ENCODE results near the gene GRHPR.

GRHPR gene

DNA sequence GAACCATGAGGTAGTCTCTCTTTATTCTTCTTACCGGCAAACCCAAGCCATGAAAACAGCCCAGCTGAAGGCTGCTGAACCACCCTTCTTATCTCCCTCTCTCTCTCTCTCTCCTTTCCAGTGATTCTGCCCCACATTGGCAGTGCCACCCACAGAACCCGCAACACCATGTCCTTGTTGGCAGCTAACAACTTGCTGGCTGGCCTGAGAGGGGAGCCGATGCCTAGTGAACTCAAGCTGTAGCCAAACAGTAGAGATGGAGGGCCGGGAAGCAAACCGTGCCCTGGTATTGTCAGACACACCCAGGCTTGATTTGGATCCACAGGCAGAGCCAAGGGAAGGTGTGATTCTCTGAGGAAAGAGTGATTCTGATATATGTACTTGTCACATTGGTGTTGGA, 14.0 kb downstream of the GRHPR start:
- H3K9ac ChIP-seq (ENCODE audit: low read length in 2 of 2), result no peak overlapping the region
- H3K27me3 ChIP-seq (ENCODE audit: control insufficient read depth in 1 of 2, insufficient read depth in 2 of 2, low read length in 2 of 2), result no peaks in the 10 kb centered on the region
- H3K27ac ChIP-seq (ENCODE audit: low read length), result no peak overlapping the region

DNA sequence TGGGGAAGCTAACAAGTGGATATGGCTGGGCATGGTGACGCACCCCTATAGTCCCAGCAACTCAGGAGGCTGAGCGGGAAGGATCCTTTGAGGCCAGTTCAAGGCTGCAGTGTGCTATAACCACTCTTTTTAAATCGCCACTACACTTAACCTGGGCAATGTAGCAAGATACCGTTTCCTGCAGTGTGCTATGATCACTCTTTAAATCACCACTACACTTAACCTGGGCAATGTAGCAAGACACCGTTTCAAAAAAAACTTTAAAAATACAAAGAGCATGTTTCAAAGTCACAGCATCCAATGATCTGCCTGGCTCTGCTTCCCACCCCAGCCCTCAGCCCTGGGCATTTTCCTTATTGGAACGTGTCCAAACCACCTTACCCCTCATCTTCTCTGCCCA, 14.5 kb downstream of the GRHPR start:
- H3K9me3 ChIP-seq (ENCODE audit: control insufficient read depth in 2 of 2, low read length in 2 of 2), result no peaks in the 10 kb centered on the region
- H3K9ac ChIP-seq (ENCODE audit: low read length in 2 of 2), result no peak overlapping the region
- peaks cover 48 to 75% of the 10 kb centered on the region in 2 donors for H3K36me3 ChIP-seq (ENCODE audit: control insufficient read depth in 2 of 2, insufficient read depth in 2 of 2, low read length in 2 of 2)
- no peak overlapping the region for H3K4me3 ChIP-seq (ENCODE audit: low read length in 2 of 2)
- H3K27me3 ChIP-seq (ENCODE audit: control insufficient read depth in 1 of 2, insufficient read depth in 2 of 2, low read length in 2 of 2), result no peaks in the 10 kb centered on the region
- no peak overlapping the region for H3K27ac ChIP-seq (ENCODE audit: low read length)
- H3K4me1 ChIP-seq (ENCODE audit: control insufficient read depth, insufficient read depth, low read length), result peaks cover 2% of the 10 kb centered on the region

More for the DNA sequence above, 14.0 kb downstream of the GRHPR start:
- Histone ChIP-seq H3K4me3 (ENCODE audit: low read length in 2 of 2) (no peak overlapping the region), H3K4me1 (ENCODE audit: control insufficient read depth, insufficient read depth, low read length) (peaks cover 2% of the 10 kb centered on the region), H3K9me3 (ENCODE audit: control insufficient read depth in 2 of 2, low read length in 2 of 2) (no peaks in the 10 kb centered on the region), H3K36me3 (ENCODE audit: control insufficient read depth in 2 of 2, insufficient read depth in 2 of 2, low read length in 2 of 2) (peaks cover 46 to 75% of the 10 kb centered on the region in 2 donors)

DNA sequence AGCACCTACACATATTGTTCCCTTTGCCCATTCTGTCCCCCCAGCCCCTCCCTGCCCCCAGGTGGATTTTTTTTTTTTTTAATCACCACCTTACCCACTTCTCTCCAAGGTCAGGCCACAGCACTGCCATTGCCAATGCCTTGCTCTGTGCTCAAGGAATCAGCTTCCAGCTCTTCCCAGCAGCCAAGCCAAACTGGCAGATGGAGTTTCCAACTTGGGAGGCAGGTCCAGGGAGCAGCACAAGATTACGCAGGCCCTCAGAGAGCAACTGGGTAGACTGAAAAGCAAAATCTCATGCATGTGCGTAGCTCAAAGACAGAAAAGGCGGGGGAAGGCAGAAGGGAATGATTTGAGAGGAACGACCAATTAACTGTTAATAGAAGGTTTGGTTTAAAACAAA, 15.1 kb downstream of the GRHPR start:
- H3K27ac ChIP-seq (ENCODE audit: low read length), result no peak overlapping the region

DNA sequence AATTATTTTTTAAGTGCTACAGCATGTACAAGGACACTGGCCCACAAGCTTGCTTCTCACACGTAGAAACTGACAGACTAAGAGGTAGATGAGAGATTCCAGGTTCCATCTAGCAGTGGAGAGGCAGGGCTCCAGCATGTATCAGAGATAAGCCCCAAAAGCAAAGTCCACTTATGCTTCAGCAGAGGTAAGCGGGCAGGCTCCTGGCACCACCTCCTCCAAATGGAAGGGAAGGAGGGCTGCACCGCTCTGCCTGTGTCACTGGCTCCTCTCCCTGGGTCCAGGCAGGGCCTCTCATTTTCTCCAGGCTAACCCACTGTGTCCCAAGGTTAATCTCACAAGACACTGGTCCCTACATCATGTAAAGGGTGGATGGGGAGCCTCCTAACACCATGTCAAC, 15.9 kb downstream of the GRHPR start:
- Histone ChIP-seq H3K27ac (ENCODE audit: low read length) (no peak overlapping the region), H3K9me3 (ENCODE audit: control insufficient read depth in 2 of 2, low read length in 2 of 2) (no peaks in the 10 kb centered on the region), H3K27me3 (ENCODE audit: control insufficient read depth in 1 of 2, insufficient read depth in 2 of 2, low read length in 2 of 2) (no peaks in the 10 kb centered on the region), H3K4me3 (ENCODE audit: low read length in 2 of 2) (no peak overlapping the region), H3K36me3 (ENCODE audit: control insufficient read depth in 2 of 2, insufficient read depth in 2 of 2, low read length in 2 of 2) (peaks cover 50 to 79% of the 10 kb centered on the region in 2 donors), H3K4me1 (ENCODE audit: control insufficient read depth, insufficient read depth, low read length) (peaks cover 2% of the 10 kb centered on the region), H3K9ac (ENCODE audit: low read length in 2 of 2) (no peak overlapping the region)

More for the DNA sequence above, 15.1 kb downstream of the GRHPR start:
- Histone ChIP-seq H3K4me1 (ENCODE audit: control insufficient read depth, insufficient read depth, low read length) (peaks cover 2% of the 10 kb centered on the region), H3K9me3 (ENCODE audit: control insufficient read depth in 2 of 2, low read length in 2 of 2) (no peaks in the 10 kb centered on the region), H3K36me3 (ENCODE audit: control insufficient read depth in 2 of 2, insufficient read depth in 2 of 2, low read length in 2 of 2) (peaks cover 54 to 79% of the 10 kb centered on the region in 2 donors), H3K4me3 (ENCODE audit: low read length in 2 of 2) (no peak overlapping the region), H3K27me3 (ENCODE audit: control insufficient read depth in 1 of 2, insufficient read depth in 2 of 2, low read length in 2 of 2) (no peaks in the 10 kb centered on the region), H3K9ac (ENCODE audit: low read length in 2 of 2) (no peak overlapping the region)

DNA sequence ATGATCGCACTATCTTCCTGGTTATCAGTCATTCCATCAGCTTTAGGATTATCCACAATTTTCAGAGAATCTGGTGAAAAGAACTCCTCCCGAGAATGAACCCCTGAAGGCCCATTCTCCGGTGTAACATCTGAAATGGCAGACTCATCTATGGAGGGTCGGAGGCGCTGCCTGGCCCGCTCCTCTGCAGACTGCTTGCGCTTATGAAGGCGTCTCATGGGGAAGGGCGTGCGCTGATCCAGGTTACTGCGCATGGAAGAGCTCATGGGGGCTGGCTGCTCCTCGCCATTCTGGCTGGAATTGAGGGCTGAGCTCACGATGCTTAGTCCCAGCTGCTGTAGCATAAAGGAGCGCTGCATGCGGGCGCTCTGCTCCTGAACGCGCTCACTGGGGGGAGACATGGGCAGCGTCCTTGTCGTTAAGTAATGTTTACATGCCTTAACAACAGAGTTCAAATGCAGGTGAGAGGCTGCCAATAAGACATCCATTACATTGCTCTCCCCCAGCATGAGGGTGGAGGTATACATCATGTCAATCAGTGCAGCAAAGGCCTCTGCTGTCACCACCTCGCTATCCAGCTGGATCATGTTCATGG, 19.4 kb downstream of the GRHPR start:
- Histone ChIP-seq H3K9ac (ENCODE audit: low read length in 2 of 2) (no peak overlapping the region), H3K4me1 (ENCODE audit: control insufficient read depth, insufficient read depth, low read length) (peaks cover 2% of the 10 kb centered on the region), H3K9me3 (ENCODE audit: control insufficient read depth in 2 of 2, low read length in 2 of 2) (no peaks in the 10 kb centered on the region), H3K36me3 (ENCODE audit: control insufficient read depth in 2 of 2, insufficient read depth in 2 of 2, low read length in 2 of 2) (peaks cover 49% of the 10 kb centered on the region in 2 donors), H3K27ac (ENCODE audit: low read length) (no peak overlapping the region), H3K27me3 (ENCODE audit: control insufficient read depth in 1 of 2, insufficient read depth in 2 of 2, low read length in 2 of 2) (no peaks in the 10 kb centered on the region), H3K4me3 (ENCODE audit: low read length in 2 of 2) (no peak overlapping the region)

DNA sequence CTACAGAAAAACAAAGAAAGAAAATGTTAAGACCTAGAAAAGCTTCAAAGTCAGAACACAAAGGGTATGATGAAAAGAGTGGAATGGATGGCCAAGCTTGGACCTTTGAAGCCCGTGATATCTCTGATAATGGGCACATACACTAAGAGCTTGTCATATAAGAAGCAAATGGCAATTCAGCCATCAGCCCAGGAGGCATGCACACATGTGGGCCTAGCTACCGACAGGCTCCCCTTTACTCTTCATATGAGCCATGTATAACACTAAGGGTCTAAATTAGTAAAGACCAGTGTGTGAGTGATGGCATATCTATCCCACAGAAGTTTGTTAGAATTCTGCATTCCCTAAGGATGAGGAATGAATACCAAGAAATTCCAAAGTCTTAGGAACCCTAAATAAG, 20.1 kb downstream of the GRHPR start:
- Histone ChIP-seq H3K36me3 (ENCODE audit: control insufficient read depth in 2 of 2, insufficient read depth in 2 of 2, low read length in 2 of 2) (peaks cover 42 to 44% of the 10 kb centered on the region in 2 donors), H3K9me3 (ENCODE audit: control insufficient read depth in 2 of 2, low read length in 2 of 2) (no peaks in the 10 kb centered on the region), H3K27me3 (ENCODE audit: control insufficient read depth in 1 of 2, insufficient read depth in 2 of 2, low read length in 2 of 2) (no peaks in the 10 kb centered on the region), H3K4me3 (ENCODE audit: low read length in 2 of 2) (no peak overlapping the region), H3K27ac (ENCODE audit: low read length) (no peak overlapping the region), H3K9ac (ENCODE audit: low read length in 2 of 2) (no peak overlapping the region), H3K4me1 (ENCODE audit: control insufficient read depth, insufficient read depth, low read length) (peaks cover 2% of the 10 kb centered on the region)

DNA sequence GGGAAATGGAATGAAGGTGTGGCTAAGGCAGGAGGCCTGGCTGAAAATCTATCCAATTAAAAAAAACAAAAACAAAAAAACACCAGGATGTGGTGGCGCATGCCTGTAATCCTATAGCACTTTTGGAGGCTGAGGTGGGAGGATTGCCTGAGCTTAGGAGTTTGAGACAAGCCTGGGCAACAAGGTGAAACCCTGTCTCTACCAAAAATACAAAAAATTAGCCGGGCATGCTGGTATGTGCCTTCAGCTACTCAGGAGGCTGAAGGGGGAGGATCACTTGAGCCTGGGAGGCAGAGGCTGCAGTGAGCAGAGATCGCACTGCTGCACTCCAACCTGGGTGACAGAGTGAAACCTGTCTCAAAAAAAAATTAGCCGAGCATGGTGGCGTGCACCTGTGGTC, 21.1 kb downstream of the GRHPR start:
- Histone ChIP-seq H3K4me1 (ENCODE audit: control insufficient read depth, insufficient read depth, low read length) (no peaks in the 10 kb centered on the region), H3K27me3 (ENCODE audit: control insufficient read depth in 1 of 2, insufficient read depth in 2 of 2, low read length in 2 of 2) (no peaks in the 10 kb centered on the region)

DNA sequence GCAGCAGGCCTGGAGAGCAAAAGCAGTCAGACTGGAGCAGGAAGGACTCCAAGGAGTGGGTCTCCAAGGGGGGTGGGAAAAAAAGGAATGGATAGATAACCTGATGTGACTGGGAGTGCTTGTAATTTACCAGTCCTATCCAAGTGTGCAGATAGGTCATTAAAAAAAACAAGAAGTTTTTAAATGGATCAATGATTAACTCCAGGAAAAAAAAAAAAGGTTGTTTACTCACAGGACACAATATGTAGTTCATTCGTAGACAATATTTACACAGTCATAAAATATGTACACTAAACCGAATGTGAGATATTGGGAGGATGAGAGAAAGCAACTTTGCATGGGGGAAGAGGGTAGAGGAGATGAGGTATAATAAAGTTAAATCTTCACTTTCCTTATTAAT, 22.4 kb downstream of the GRHPR start:
- Histone ChIP-seq H3K27me3 (ENCODE audit: control insufficient read depth in 1 of 2, insufficient read depth in 2 of 2, low read length in 2 of 2) (no peaks in the 10 kb centered on the region), H3K36me3 (ENCODE audit: control insufficient read depth in 2 of 2, insufficient read depth in 2 of 2, low read length in 2 of 2) (peaks cover 28 to 30% of the 10 kb centered on the region in 2 donors), H3K9me3 (ENCODE audit: control insufficient read depth in 2 of 2, low read length in 2 of 2) (no peaks in the 10 kb centered on the region), H3K4me1 (ENCODE audit: control insufficient read depth, insufficient read depth, low read length) (no peaks in the 10 kb centered on the region), H3K27ac (ENCODE audit: low read length) (no peak overlapping the region), H3K4me3 (ENCODE audit: low read length in 2 of 2) (no peak overlapping the region), H3K9ac (ENCODE audit: low read length in 2 of 2) (no peak overlapping the region)

More for the DNA sequence above, 21.1 kb downstream of the GRHPR start:
- H3K9ac ChIP-seq (ENCODE audit: low read length in 2 of 2), result no peak overlapping the region
- H3K36me3 ChIP-seq (ENCODE audit: control insufficient read depth in 2 of 2, insufficient read depth in 2 of 2, low read length in 2 of 2), result peaks cover 36 to 38% of the 10 kb centered on the region in 2 donors
- H3K4me3 ChIP-seq (ENCODE audit: low read length in 2 of 2), result no peak overlapping the region
- H3K27ac ChIP-seq (ENCODE audit: low read length), result no peak overlapping the region
- H3K9me3 ChIP-seq (ENCODE audit: control insufficient read depth in 2 of 2, low read length in 2 of 2), result no peaks in the 10 kb centered on the region

DNA sequence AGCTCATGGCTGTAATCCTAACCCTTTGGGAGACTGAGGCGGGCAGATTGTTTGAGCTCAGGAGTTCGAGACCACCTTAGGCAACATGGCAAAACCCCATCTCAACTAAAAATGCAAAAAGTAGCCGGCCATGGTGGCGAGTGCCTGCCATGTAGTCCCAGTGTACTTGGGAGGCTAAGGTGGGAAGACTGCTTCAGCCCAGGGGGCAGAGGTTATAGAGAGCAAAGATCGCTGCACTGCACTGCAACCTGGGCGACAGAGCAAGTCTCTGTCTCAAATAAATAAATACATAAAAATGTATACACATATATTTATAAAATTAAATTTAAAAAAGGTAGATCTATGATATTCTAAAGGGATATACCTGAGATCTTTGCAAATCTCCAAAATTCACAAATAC, 23.3 kb downstream of the GRHPR start:
- no peak overlapping the region for H3K27ac ChIP-seq (ENCODE audit: low read length)
- no peak overlapping the region for H3K4me3 ChIP-seq (ENCODE audit: low read length in 2 of 2)
- no peak overlapping the region for H3K9ac ChIP-seq (ENCODE audit: low read length in 2 of 2)
- no peaks in the 10 kb centered on the region for H3K27me3 ChIP-seq (ENCODE audit: control insufficient read depth in 1 of 2, insufficient read depth in 2 of 2, low read length in 2 of 2)
- H3K9me3 ChIP-seq (ENCODE audit: control insufficient read depth in 2 of 2, low read length in 2 of 2), result no peaks in the 10 kb centered on the region
- H3K36me3 ChIP-seq (ENCODE audit: control insufficient read depth in 2 of 2, insufficient read depth in 2 of 2, low read length in 2 of 2), result peaks cover 21 to 22% of the 10 kb centered on the region in 2 donors
- no peaks in the 10 kb centered on the region for H3K4me1 ChIP-seq (ENCODE audit: control insufficient read depth, insufficient read depth, low read length)

DNA sequence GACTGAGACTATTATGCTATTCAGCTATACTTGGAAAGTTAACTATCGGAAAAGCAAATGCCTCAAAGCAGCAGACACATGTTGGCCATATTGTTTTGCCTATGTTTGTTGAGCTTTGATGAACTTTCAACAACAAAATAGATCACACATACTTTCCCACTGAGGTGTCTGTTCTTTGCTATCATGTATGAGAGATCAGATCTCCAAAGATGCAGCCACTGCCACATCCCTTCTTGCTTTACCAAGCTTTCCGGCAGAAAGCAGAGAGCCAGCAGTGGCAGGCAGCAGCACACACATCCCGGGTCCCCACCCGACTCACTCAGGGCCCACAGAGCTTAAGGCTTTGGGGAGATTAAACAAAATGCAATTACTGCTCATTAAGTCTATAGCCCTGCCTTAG, 23.9 kb downstream of the GRHPR start:
- Histone ChIP-seq H3K9me3 (ENCODE audit: control insufficient read depth in 2 of 2, low read length in 2 of 2) (no peaks in the 10 kb centered on the region), H3K4me1 (ENCODE audit: control insufficient read depth, insufficient read depth, low read length) (peaks cover 2% of the 10 kb centered on the region), H3K9ac (ENCODE audit: low read length in 2 of 2) (no peak overlapping the region), H3K4me3 (ENCODE audit: low read length in 2 of 2) (no peak overlapping the region), H3K27me3 (ENCODE audit: control insufficient read depth in 1 of 2, insufficient read depth in 2 of 2, low read length in 2 of 2) (no peaks in the 10 kb centered on the region), H3K27ac (ENCODE audit: low read length) (no peak overlapping the region), H3K36me3 (ENCODE audit: control insufficient read depth in 2 of 2, insufficient read depth in 2 of 2, low read length in 2 of 2) (peaks cover 15 to 17% of the 10 kb centered on the region in 2 donors)

DNA sequence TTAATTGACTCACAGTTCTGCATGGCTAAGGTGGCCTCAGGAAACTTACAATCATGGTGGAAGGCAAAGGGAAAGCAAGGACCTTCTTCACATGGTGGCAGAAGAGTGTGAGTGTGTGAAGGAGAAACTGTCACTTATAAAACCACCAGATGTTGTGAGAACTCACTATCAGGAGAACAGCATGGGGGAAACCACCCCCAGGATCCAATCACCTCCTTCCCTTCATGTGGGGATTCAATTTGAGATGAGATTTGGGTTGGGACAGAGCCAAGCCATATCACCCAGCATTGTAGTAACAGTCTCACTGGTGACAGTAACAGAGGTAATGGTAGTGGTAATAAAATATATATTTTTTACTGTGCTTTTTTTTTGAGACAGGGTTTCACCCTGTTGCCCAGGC, 24.6 kb downstream of the GRHPR start:
- peaks cover 6% of the 10 kb centered on the region for H3K4me1 ChIP-seq (ENCODE audit: control insufficient read depth, insufficient read depth, low read length)
- no peak overlapping the region for H3K27ac ChIP-seq (ENCODE audit: low read length)
- H3K9me3 ChIP-seq (ENCODE audit: control insufficient read depth in 2 of 2, low read length in 2 of 2), result no peaks in the 10 kb centered on the region
- H3K36me3 ChIP-seq (ENCODE audit: control insufficient read depth in 2 of 2, insufficient read depth in 2 of 2, low read length in 2 of 2), result peaks cover 8 to 10% of the 10 kb centered on the region in 2 donors
- H3K4me3 ChIP-seq (ENCODE audit: low read length in 2 of 2), result no peak overlapping the region
- no peak overlapping the region for H3K9ac ChIP-seq (ENCODE audit: low read length in 2 of 2)
- H3K27me3 ChIP-seq (ENCODE audit: control insufficient read depth in 1 of 2, insufficient read depth in 2 of 2, low read length in 2 of 2), result no peaks in the 10 kb centered on the region

All from stomach smooth muscle (tissue), 2 donors.